H54 (cell line): Measurements from ENCODE around the gene OR11H7.
"Not testable (repeated sequence)": the region's sequence is repeated elsewhere in the genome, so short reads cannot be mapped to it uniquely, and the experiment has no call there.

Experiments used
- DNase-seq: peaks from one replicate; pipeline ENCODE4 v3.0.0; 2011; ENCODE audit warnings: low spot score, mixed read lengths; ENCODE audit not compliant: insufficient read length
- FAIRE-seq: peaks from 3 replicates; lab custom pipeline; 2011; peaks lifted over from hg19 to GRCh38; lab: Jason Lieb, UNC
- POLR2A ChIP-seq: IDR thresholded peaks from 2 replicates; pipeline ENCODE4 v1.6.1; 2011; ENCODE audit warnings: low read depth, mild to moderate bottlenecking, low read length

Gene OR11H7

GRCh38 chr14:20223410-20223809 lies 5.4 kb upstream of the OR11H7 start, which contains the start of gene OR11H6:
TSS of gene OR11H6 (plus strand) at chr14:20223710. CDS start at chr14:20223710, 0 bp downstream.
- DNase-seq: no peak
- FAIRE-seq: no peak
- TF ChIP-seq POLR2A: no peak

GRCh38 chr14:20235415-20235814 lies 6.6 kb downstream of the OR11H7 start:
- not testable (repeated sequence) for FAIRE-seq, DNase-seq

- DNase-seq (no peak), FAIRE-seq (no peak)
- no peak for TF ChIP-seq POLR2A
Measured at GRCh38 chr14:20247646-20248246, 19.0 kb downstream of the OR11H7 start.

- TF ChIP-seq POLR2A: no peak
- DNase-seq (no peak), FAIRE-seq (no peak)
Measured at GRCh38 chr14:20262642-20263128, 33.9 kb downstream of the OR11H7 start.

- DNase-seq, FAIRE-seq: not testable (repeated sequence)
Measured at GRCh38 chr14:20264361-20264760, 35.6 kb downstream of the OR11H7 start.

GRCh38 chr14:20274062-20274461 lies 45.3 kb downstream of the OR11H7 start:
- no peak for FAIRE-seq
- no peak for TF ChIP-seq POLR2A
- no peak for DNase-seq

- DNase-seq (no peak), FAIRE-seq (no peak)
- TF ChIP-seq POLR2A: no peak
Measured at GRCh38 chr14:20277409-20277808, 48.6 kb downstream of the OR11H7 start.

- DNase-seq: no peak
- TF ChIP-seq POLR2A: no peak
- no peak for FAIRE-seq
Measured at GRCh38 chr14:20278414-20278813, 49.6 kb downstream of the OR11H7 start.

- not testable (repeated sequence) for DNase-seq, FAIRE-seq
Measured at GRCh38 chr14:20280265-20280664, 51.5 kb downstream of the OR11H7 start.
